ENCODE results near the gene ABCD3.
"Not testable (repeated sequence)": the region's sequence is repeated elsewhere in the genome, so short reads cannot be mapped to it uniquely, and the experiment has no call there.

ABCD3 gene

GRCh38 chr1:94555091-94555490 is 136.9 kb downstream of the ABCD3 start:
- no peak for TF ChIP-seq MYC (IDR thresholded peaks at IDR 0.05; ENCODE audit: low read depth, low read length)
- TF ChIP-seq CTCF (IDR thresholded peaks at IDR 0.05; ENCODE audit: low read depth, low read length), result no peak
- no peak overlapping the region for H3K4me3 ChIP-seq (ENCODE audit: low read depth, low read length)
- no peak for DNase-seq (ENCODE audit: low read depth)

- DNase-seq (ENCODE audit: low read depth), result no peak
- no peak for TF ChIP-seq MYC (IDR thresholded peaks at IDR 0.05; ENCODE audit: low read depth, low read length)
- H3K4me3 ChIP-seq (ENCODE audit: low read depth, low read length), result no peak overlapping the region
These were observed 141.7 kb downstream of the ABCD3 start for GRCh38 chr1:94559921-94560320.

GRCh38 chr1:94560333-94560732 is 142.1 kb downstream of the ABCD3 start:
- H3K4me3 ChIP-seq (ENCODE audit: low read depth, low read length), result no peak overlapping the region
- TF ChIP-seq MAX (IDR thresholded peaks at IDR 0.05; ENCODE audit: low read depth, low read length), result no peak
- no peak for TF ChIP-seq MYC (IDR thresholded peaks at IDR 0.05; ENCODE audit: low read depth, low read length)
- no peak for TF ChIP-seq CTCF (IDR thresholded peaks at IDR 0.05; ENCODE audit: low read depth, low read length)
- no peak for TF ChIP-seq POLR2A (IDR thresholded peaks at IDR 0.05; ENCODE audit: extremely low read depth, insufficient read length)
- no peak for DNase-seq (ENCODE audit: low read depth)

GRCh38 chr1:94562519-94563260 is 144.5 kb downstream of the ABCD3 start:
- TF ChIP-seq MYC (IDR thresholded peaks at IDR 0.05; ENCODE audit: low read depth, low read length), result no peak
- no peak for TF ChIP-seq CTCF (IDR thresholded peaks at IDR 0.05; ENCODE audit: low read depth, low read length)
- no peak for TF ChIP-seq POLR2A (IDR thresholded peaks at IDR 0.05; ENCODE audit: extremely low read depth, insufficient read length)
- TF ChIP-seq MAX (IDR thresholded peaks at IDR 0.05; ENCODE audit: low read depth, low read length), result no peak

GRCh38 chr1:94565901-94566300 is 147.7 kb downstream of the ABCD3 start:
- no peak for DNase-seq (ENCODE audit: low read depth)
- TF ChIP-seq POLR2A (IDR thresholded peaks at IDR 0.05; ENCODE audit: extremely low read depth, insufficient read length) (no peak), CTCF (IDR thresholded peaks at IDR 0.05; ENCODE audit: low read depth, low read length) (no peak), MAX (IDR thresholded peaks at IDR 0.05; ENCODE audit: low read depth, low read length) (no peak)

More at GRCh38 chr1:94562519-94563260, 144.5 kb downstream of the ABCD3 start:
- DNase-seq (ENCODE audit: low read depth), result no peak
- no peak overlapping the region for H3K4me3 ChIP-seq (ENCODE audit: low read depth, low read length)

GRCh38 chr1:94566436-94566835 is 148.2 kb downstream of the ABCD3 start:
- not testable (repeated sequence) for DNase-seq (ENCODE audit: low read depth); H3K4me3 ChIP-seq (ENCODE audit: low read depth, low read length)

More at GRCh38 chr1:94565901-94566300, 147.7 kb downstream of the ABCD3 start:
- no peak overlapping the region for H3K4me3 ChIP-seq (ENCODE audit: low read depth, low read length)

- not testable (repeated sequence) for H3K4me3 ChIP-seq (ENCODE audit: low read depth, low read length); DNase-seq (ENCODE audit: low read depth)
These were observed 149.9 kb downstream of the ABCD3 start for GRCh38 chr1:94567975-94568607.
